ENCODE measurements around the gene TYROBP.
A peak's percentile ranks its signal among the peaks of the same experiment; 100 is the strongest.

TYROBP gene

DNA sequence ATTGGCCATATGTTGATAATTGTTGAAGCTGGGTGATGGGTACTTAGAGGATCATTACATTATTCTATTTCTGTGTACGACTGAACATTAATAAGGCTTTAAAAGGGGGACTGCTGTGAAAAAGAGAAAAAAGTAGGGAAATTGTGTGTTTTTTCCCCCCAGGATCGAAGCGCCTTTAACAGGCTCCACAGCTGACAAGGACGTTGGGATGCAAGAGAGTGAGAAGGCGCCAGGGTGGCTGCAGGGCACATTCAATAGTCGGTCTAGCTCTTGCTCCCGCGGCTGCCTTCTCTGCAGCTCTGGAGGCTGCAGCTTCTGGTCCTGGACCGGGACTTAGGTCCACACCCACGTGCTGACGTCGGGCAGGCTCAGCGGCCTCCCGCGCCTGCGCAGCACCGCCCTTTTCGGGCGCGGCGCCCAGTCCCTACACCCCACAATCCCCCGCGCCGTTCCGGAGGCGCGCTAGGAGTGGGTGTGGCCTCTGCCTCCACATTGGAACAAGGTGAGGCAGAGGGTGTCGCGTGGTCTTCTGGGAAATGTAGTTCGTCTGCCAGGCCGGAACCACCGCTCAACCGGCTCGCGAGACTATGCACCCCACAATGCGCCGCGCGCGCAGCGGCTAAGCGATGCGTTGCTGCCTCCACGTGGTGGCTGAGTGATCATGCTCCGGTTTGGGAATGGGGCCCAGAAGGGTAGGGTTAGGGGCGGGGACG, 23.2 kb upstream of the TYROBP start:
- Histone ChIP-seq H3K18ac (ENCODE audit: low read length) (no peak overlapping the region), H3K27ac (replicated peaks; ENCODE audit: low read length) (peak overlapping the region; percentile 73), H3K9ac (ENCODE audit: low read depth, low read length, poor library complexity) (peak overlapping the region; percentile 79), H2BK12ac (ENCODE audit: low read length) (no peak overlapping the region), H3K27me3 (ENCODE audit: control insufficient read depth in 3 of 3, insufficient read depth in 3 of 3, low read depth in 1 of 3, low read length in 3 of 3) (no peaks in the 10 kb centered on the region), H3K79me1 (ENCODE audit: low read depth, low read length) (peaks cover 2% of the 10 kb centered on the region), H3K23ac (ENCODE audit: low read depth, low read length, poor library complexity) (peak overlapping the region; percentile 99), H4K91ac (ENCODE audit: low read depth, low read length, poor library complexity) (no peak overlapping the region), H3K14ac (ENCODE audit: low read length) (no peak overlapping the region), H3K36me3 (replicated peaks in 1 of 2; ENCODE audit: control insufficient read depth in 2 of 2, insufficient read depth in 2 of 2, low read length in 2 of 2) (no peaks in the 10 kb centered on the region), H2AK5ac (ENCODE audit: low read depth, low read length) (no peak overlapping the region), H3K4ac (ENCODE audit: low read length) (no peak overlapping the region), H3K4me3 (ENCODE audit: low read length in 2 of 2) (peak overlapping the region; percentile 36 to 61), H2AFZ (ENCODE audit: low read length) (peak overlapping the region; percentile 85), H3K9me3 (replicated peaks in 1 of 2; ENCODE audit: control insufficient read depth in 2 of 2, insufficient read depth in 1 of 2, low read depth in 1 of 2, low read length in 2 of 2) (no peaks in the 10 kb centered on the region), H3K4me2 (ENCODE audit: insufficient read depth, low read length, poor library complexity, severe bottlenecking) (peak overlapping the region; percentile 48), H2BK5ac (ENCODE audit: low read length) (no peak overlapping the region), H4K8ac (ENCODE audit: low read depth, low read length) (no peak overlapping the region), H2BK120ac (ENCODE audit: low read depth, low read length) (no peak overlapping the region), H2BK15ac (ENCODE audit: low read length) (no peak overlapping the region), H3K4me1 (ENCODE audit: control insufficient read depth in 2 of 2, insufficient read depth in 1 of 2, low read depth in 1 of 2, low read length in 2 of 2) (peaks cover 5 to 7% of the 10 kb centered on the region in 2 donors)
- DNase-seq (ENCODE audit: low spot score) = peak; percentile 100
- WGBS, 2 donors (ENCODE audit: extremely low coverage in 2 of 2, insufficient read length in 2 of 2, insufficient replicate concordance in 1 of 2) = no CpG with 5 or more reads among the region's 47 CpGs

DNA sequence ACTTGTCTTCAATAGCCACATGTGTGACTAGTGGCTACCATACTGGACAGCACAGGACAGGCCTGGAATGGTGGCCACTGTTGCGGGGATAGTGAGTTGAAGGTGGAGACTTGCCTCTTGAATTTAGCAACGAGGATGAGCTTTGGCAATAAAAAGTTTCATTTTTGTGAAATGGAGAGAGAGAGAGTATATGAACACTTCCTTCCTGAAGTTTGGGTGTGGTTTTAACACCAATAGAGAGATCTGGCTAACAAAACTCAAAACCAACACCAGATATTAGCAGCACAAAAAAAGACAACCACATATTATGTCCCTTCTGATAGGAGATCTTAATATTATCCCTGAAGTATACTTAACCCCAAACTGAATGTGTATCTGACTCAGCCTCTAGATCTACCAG, 21.8 kb upstream of the TYROBP start:
- WGBS, 2 donors (ENCODE audit: extremely low coverage in 2 of 2, insufficient read length in 2 of 2, insufficient replicate concordance in 1 of 2) = no CpG with 5 or more reads among the region's 2 CpGs
- H4K8ac ChIP-seq (ENCODE audit: low read depth, low read length) = no peak overlapping the region
- H2BK15ac ChIP-seq (ENCODE audit: low read length) = no peak overlapping the region
- no peak overlapping the region for H2BK5ac ChIP-seq (ENCODE audit: low read length)
- no peak overlapping the region for H2AFZ ChIP-seq (ENCODE audit: low read length)
- no peak overlapping the region for H3K18ac ChIP-seq (ENCODE audit: low read length)
- no peaks in the 10 kb centered on the region for H3K79me1 ChIP-seq (ENCODE audit: low read depth, low read length)
- no peak overlapping the region for H3K4me3 ChIP-seq (ENCODE audit: low read length in 2 of 2)
- H3K23ac ChIP-seq (ENCODE audit: low read depth, low read length, poor library complexity) = no peak overlapping the region
- H3K9ac ChIP-seq (ENCODE audit: low read depth, low read length, poor library complexity) = no peak overlapping the region
- no peak overlapping the region for H4K91ac ChIP-seq (ENCODE audit: low read depth, low read length, poor library complexity)
- H3K27me3 ChIP-seq (ENCODE audit: control insufficient read depth in 3 of 3, insufficient read depth in 3 of 3, low read depth in 1 of 3, low read length in 3 of 3) = no peaks in the 10 kb centered on the region
- no peaks in the 10 kb centered on the region for H3K36me3 ChIP-seq (replicated peaks in 1 of 2; ENCODE audit: control insufficient read depth in 2 of 2, insufficient read depth in 2 of 2, low read length in 2 of 2)
- H3K4ac ChIP-seq (ENCODE audit: low read length) = no peak overlapping the region
- no peak overlapping the region for H2AK5ac ChIP-seq (ENCODE audit: low read depth, low read length)
- no peak overlapping the region for H3K14ac ChIP-seq (ENCODE audit: low read length)
- H3K27ac ChIP-seq (replicated peaks; ENCODE audit: low read length) = no peak overlapping the region
- H3K9me3 ChIP-seq (replicated peaks in 1 of 2; ENCODE audit: control insufficient read depth in 2 of 2, insufficient read depth in 1 of 2, low read depth in 1 of 2, low read length in 2 of 2) = peaks cover 0 to 1% of the 10 kb centered on the region in 2 donors
- no peak overlapping the region for H2BK12ac ChIP-seq (ENCODE audit: low read length)
- H3K4me1 ChIP-seq (ENCODE audit: control insufficient read depth in 2 of 2, insufficient read depth in 1 of 2, low read depth in 1 of 2, low read length in 2 of 2) = peaks cover 0 to 3% of the 10 kb centered on the region in 2 donors
- DNase-seq (ENCODE audit: low spot score) = no peak
- no peak overlapping the region for H3K4me2 ChIP-seq (ENCODE audit: insufficient read depth, low read length, poor library complexity, severe bottlenecking)
- H2BK120ac ChIP-seq (ENCODE audit: low read depth, low read length) = no peak overlapping the region

- no peak overlapping the region for H2AFZ ChIP-seq (ENCODE audit: low read length)
- whole genome bisulfite sequencing, 2 donors (ENCODE audit: extremely low coverage in 2 of 2, insufficient read length in 2 of 2, insufficient replicate concordance in 1 of 2) = no CpG with 5 or more reads among the region's 5 CpGs
- H3K18ac ChIP-seq (ENCODE audit: low read length) = no peak overlapping the region
Observed at GRCh38 chr19:35928507-35928906, 20.4 kb upstream of the TYROBP start.

DNA sequence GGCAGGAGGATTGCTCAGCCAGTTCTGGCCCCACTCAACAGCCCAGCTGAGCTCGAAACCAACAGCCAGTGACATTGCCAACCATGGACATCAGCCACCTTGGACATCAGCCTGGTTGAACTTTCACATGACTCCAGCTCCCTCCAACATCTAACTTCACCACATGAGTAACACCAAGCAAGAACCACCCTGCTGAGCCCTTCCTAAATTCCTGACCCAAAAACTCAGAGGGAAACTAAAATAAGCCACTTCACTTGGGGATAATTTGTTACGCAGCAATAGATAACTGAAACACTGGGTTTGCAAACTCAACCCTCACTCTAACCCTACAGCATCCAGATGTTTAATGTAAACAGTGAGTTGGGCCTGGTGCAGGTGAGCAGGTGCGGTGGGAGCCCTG, 17.4 kb upstream of the TYROBP start:
- Histone ChIP-seq H2AK5ac (ENCODE audit: low read depth, low read length) (no peak overlapping the region), H2BK5ac (ENCODE audit: low read length) (no peak overlapping the region), H3K27me3 (ENCODE audit: control insufficient read depth in 3 of 3, insufficient read depth in 3 of 3, low read depth in 1 of 3, low read length in 3 of 3) (no peaks in the 10 kb centered on the region), H3K23ac (ENCODE audit: low read depth, low read length, poor library complexity) (no peak overlapping the region), H2AFZ (ENCODE audit: low read length) (no peak overlapping the region), H4K8ac (ENCODE audit: low read depth, low read length) (no peak overlapping the region), H3K4me3 (ENCODE audit: low read length in 2 of 2) (no peak overlapping the region), H3K4me1 (ENCODE audit: control insufficient read depth in 2 of 2, insufficient read depth in 1 of 2, low read depth in 1 of 2, low read length in 2 of 2) (no peaks in the 10 kb centered on the region), H3K14ac (ENCODE audit: low read length) (no peak overlapping the region), H2BK15ac (ENCODE audit: low read length) (no peak overlapping the region), H3K4ac (ENCODE audit: low read length) (no peak overlapping the region), H4K91ac (ENCODE audit: low read depth, low read length, poor library complexity) (no peak overlapping the region), H3K9ac (ENCODE audit: low read depth, low read length, poor library complexity) (no peak overlapping the region), H2BK12ac (ENCODE audit: low read length) (no peak overlapping the region), H2BK120ac (ENCODE audit: low read depth, low read length) (no peak overlapping the region), H3K18ac (ENCODE audit: low read length) (no peak overlapping the region), H3K36me3 (replicated peaks in 1 of 2; ENCODE audit: control insufficient read depth in 2 of 2, insufficient read depth in 2 of 2, low read length in 2 of 2) (no peaks in the 10 kb centered on the region), H3K9me3 (replicated peaks in 1 of 2; ENCODE audit: control insufficient read depth in 2 of 2, insufficient read depth in 1 of 2, low read depth in 1 of 2, low read length in 2 of 2) (peaks cover 0 to 1% of the 10 kb centered on the region in 2 donors), H3K4me2 (ENCODE audit: insufficient read depth, low read length, poor library complexity, severe bottlenecking) (no peak overlapping the region), H3K79me1 (ENCODE audit: low read depth, low read length) (no peaks in the 10 kb centered on the region), H3K27ac (replicated peaks; ENCODE audit: low read length) (no peak overlapping the region)
- DNase-seq (ENCODE audit: low spot score) = no peak
- WGBS, 2 donors (ENCODE audit: extremely low coverage in 2 of 2, insufficient read length in 2 of 2, insufficient replicate concordance in 1 of 2) = no CpG with 5 or more reads among the region's 3 CpGs

More at GRCh38 chr19:35928507-35928906, 20.4 kb upstream of the TYROBP start:
- H3K27ac ChIP-seq (replicated peaks; ENCODE audit: low read length) = no peak overlapping the region
- peaks cover 0 to 3% of the 10 kb centered on the region in 2 donors for H3K4me1 ChIP-seq (ENCODE audit: control insufficient read depth in 2 of 2, insufficient read depth in 1 of 2, low read depth in 1 of 2, low read length in 2 of 2)
- no peak overlapping the region for H3K4ac ChIP-seq (ENCODE audit: low read length)
- no peak overlapping the region for H3K4me3 ChIP-seq (ENCODE audit: low read length in 2 of 2)
- no peak overlapping the region for H3K23ac ChIP-seq (ENCODE audit: low read depth, low read length, poor library complexity)
- peaks cover 0 to 1% of the 10 kb centered on the region in 2 donors for H3K9me3 ChIP-seq (replicated peaks in 1 of 2; ENCODE audit: control insufficient read depth in 2 of 2, insufficient read depth in 1 of 2, low read depth in 1 of 2, low read length in 2 of 2)
- no peak for DNase-seq (ENCODE audit: low spot score)
- H3K14ac ChIP-seq (ENCODE audit: low read length) = no peak overlapping the region
- no peaks in the 10 kb centered on the region for H3K36me3 ChIP-seq (replicated peaks in 1 of 2; ENCODE audit: control insufficient read depth in 2 of 2, insufficient read depth in 2 of 2, low read length in 2 of 2)
- no peak overlapping the region for H2AK5ac ChIP-seq (ENCODE audit: low read depth, low read length)
- H3K79me1 ChIP-seq (ENCODE audit: low read depth, low read length) = no peaks in the 10 kb centered on the region
- H3K4me2 ChIP-seq (ENCODE audit: insufficient read depth, low read length, poor library complexity, severe bottlenecking) = no peak overlapping the region
- no peak overlapping the region for H2BK15ac ChIP-seq (ENCODE audit: low read length)
- H3K27me3 ChIP-seq (ENCODE audit: control insufficient read depth in 3 of 3, insufficient read depth in 3 of 3, low read depth in 1 of 3, low read length in 3 of 3) = no peaks in the 10 kb centered on the region
- no peak overlapping the region for H2BK120ac ChIP-seq (ENCODE audit: low read depth, low read length)
- H2BK12ac ChIP-seq (ENCODE audit: low read length) = no peak overlapping the region
- no peak overlapping the region for H2BK5ac ChIP-seq (ENCODE audit: low read length)
- H4K91ac ChIP-seq (ENCODE audit: low read depth, low read length, poor library complexity) = no peak overlapping the region
- no peak overlapping the region for H3K9ac ChIP-seq (ENCODE audit: low read depth, low read length, poor library complexity)
- no peak overlapping the region for H4K8ac ChIP-seq (ENCODE audit: low read depth, low read length)
